Esophagus squamous epithelium (tissue), 5 donors: ENCODE measurements around the gene CHMP2A. TPM values are rescaled to one million over a fixed set of nuclear protein-coding genes. Genes with fewer than 3 reads are reported as not detected.
A peak's percentile ranks its signal among the peaks of the same experiment; 100 is the strongest.

Source experiments
- DNase-seq: peaks from one replicate; lab custom pipeline; 2025; lab: John Stamatoyannopoulos, UW
- H3K27ac ChIP-seq, 4 donors: fragments of 200-600 bp; sonication (generic); one replicate each; pipeline ENCODE4 v1.5.1; 2016 to 2019; ENCODE audit warnings: mild to moderate bottlenecking in 1 of 4
- H3K27me3 ChIP-seq, 4 donors: fragments of 200-600 bp; sonication (generic); 1 replicate in 3 of 4; 2 replicates in 1 of 4; pipeline versions ENCODE4 v1.5.1 to v1.6.0; 2017 to 2021; ENCODE audit warnings: antibody characterized with exemption in 1 of 4
- H3K36me3 ChIP-seq, 3 donors: fragments of 200-600 bp; sonication (generic); one replicate each; pipeline ENCODE4 v1.5.1; 2016 to 2019
- H3K4me1 ChIP-seq, 3 donors: fragments of 200-600 bp; sonication (generic); one replicate each; pipeline ENCODE4 v1.5.1; 2017 to 2019
- H3K4me3 ChIP-seq, 4 donors: fragments of 200-600 bp; sonication (generic); 1 replicate in 3 of 4; 2 replicates in 1 of 4; pipeline ENCODE4 v1.5.1; 2016 to 2019; ENCODE audit warnings: mild to moderate bottlenecking in 2 of 4, moderate library complexity in 1 of 4
- H3K9me3 ChIP-seq, 3 donors: fragments of 200-600 bp; sonication (generic); one replicate each; pipeline ENCODE4 v1.5.1; 2016 to 2019
- CTCF ChIP-seq, 6 experiments: fragments of 450-650 bp in 4 of 6; fragments of 200-600 bp in 2 of 6; sonication (generic) in 2 of 6; IDR thresholded peaks; one replicate each; pipeline ENCODE4 v1.5.1; 2016 to 2019; ENCODE audit warnings: antibody characterized with exemption in 6 of 6, mild to moderate bottlenecking in 4 of 6, moderate library complexity in 4 of 6
- POLR2A ChIP-seq, 4 donors: fragments of 450-650 bp; IDR thresholded peaks; one replicate each; pipeline ENCODE4 v1.6.1; 2017; ENCODE audit warnings: antibody characterized with exemption in 4 of 4, mild to moderate bottlenecking in 4 of 4, moderate library complexity in 3 of 4
- WGBS, 2 donors: methylation state at CpG; one replicate each; pipeline ENCODE4 v1.1.5; 2018; 5-methylcytosine and 5-hydroxymethylcytosine counted together
- intact Hi-C: fragments of 100-400 bp; cut with DNase I; formaldehyde crosslinking; loops from one replicate; pipeline ENCODE4 v1.15.0; 2022
- total RNA-seq, 4 donors: library from RNA; depleted of rRNA; stranded (reverse); fragments of >200 nt; gene quantifications; one replicate each; pipeline ENCODE4 v1.1.0, GENCODE V29; 2016
- donor health status: DM: yes; HTN: yes; CAD: no.

CHMP2A gene
- total RNA-seq, 4 donors from 2014 or later: 76.5 to 99.5 (median 86.6) TPM

GRCh38 chr19:58571575-58571947 is 16.7 kb upstream of the CHMP2A start:
- TF ChIP-seq CTCF (IDR thresholded peaks at IDR 0.05) (no peak), POLR2A (IDR thresholded peaks at IDR 0.05) (no peak)
- Histone ChIP-seq H3K27ac (peak overlapping the region in 1 of 4 donors; percentile 99), H3K4me3 (no peak overlapping the region), H3K27me3 (no peaks in the 10 kb centered on the region), H3K9me3 (no peaks in the 10 kb centered on the region), H3K4me1 (peaks cover 21 to 32% (median 22%) of the 10 kb centered on the region in 3 donors), H3K36me3 (peaks cover 0 to 45% (median 12%) of the 10 kb centered on the region in 3 donors)
- intact Hi-C loops: no loop called here
- no peak for DNase-seq
- 89 to 90% methylated on average over 8 of the region's 8 CpGs for WGBS, 2 donors

- Histone ChIP-seq H3K9me3 (no peaks in the 10 kb centered on the region), H3K27me3 (no peaks in the 10 kb centered on the region), H3K36me3 (peaks cover 0 to 50% (median 12%) of the 10 kb centered on the region in 3 donors), H3K4me3 (no peak overlapping the region), H3K4me1 (peaks cover 18 to 26% (median 19%) of the 10 kb centered on the region in 3 donors), H3K27ac (no peak overlapping the region)
- 50 to 73% methylated on average over 2 of the region's 25 CpGs for WGBS, 2 donors
- intact Hi-C loops: no loop called here
- TF ChIP-seq POLR2A (IDR thresholded peaks at IDR 0.05) (no peak), CTCF (IDR thresholded peaks at IDR 0.05) (no peak)
- no peak for DNase-seq
Observed at GRCh38 chr19:58570770-58571574, 16.1 kb upstream of the CHMP2A start.

DNA sequence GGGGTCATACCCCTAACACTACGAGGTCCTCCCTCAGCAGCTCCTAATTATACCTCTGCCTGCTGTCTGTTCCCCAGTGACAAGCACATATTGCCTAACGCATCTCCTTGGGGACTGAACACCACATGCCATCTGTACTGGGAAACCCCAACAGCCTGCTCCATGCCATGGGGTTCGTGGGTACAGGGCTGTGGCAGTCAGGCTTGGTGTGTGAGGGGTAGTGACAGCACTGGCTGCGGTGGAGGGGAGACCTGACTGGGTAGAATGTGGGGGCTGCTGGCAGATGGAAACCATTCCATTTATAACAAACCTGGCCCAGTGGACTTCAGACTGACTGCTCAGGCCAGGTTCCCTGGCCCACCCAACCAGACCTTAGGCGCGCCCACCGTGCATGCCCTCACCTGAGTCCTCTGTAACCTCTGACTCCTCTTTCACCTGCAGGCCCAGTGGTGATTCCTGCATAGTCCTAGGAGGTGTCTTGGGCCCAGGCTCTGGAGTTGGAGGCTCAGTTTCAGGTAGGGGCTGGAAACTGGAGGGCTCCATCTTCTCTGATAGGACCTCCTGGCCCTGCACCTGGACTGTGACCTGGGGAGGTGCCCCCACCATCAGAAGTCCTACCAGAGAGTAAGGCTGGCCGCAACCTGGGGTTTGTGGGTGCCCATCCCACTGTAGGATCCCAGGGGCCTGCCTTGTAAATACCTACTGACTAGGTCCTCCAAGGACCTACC is 15.2 kb upstream of the CHMP2A start:
- Histone ChIP-seq H3K36me3 (peaks cover 0 to 50% (median 12%) of the 10 kb centered on the region in 3 donors), H3K4me3 (no peak overlapping the region), H3K27me3 (no peaks in the 10 kb centered on the region), H3K9me3 (no peaks in the 10 kb centered on the region), H3K4me1 (peaks cover 16 to 22% (median 18%) of the 10 kb centered on the region in 3 donors), H3K27ac (no peak overlapping the region)
- no peak for TF ChIP-seq POLR2A (IDR thresholded peaks at IDR 0.05)
- no peak for TF ChIP-seq CTCF (IDR thresholded peaks at IDR 0.05)
- intact Hi-C loops: no loop called here
- no peak for DNase-seq
- 64 to 100% methylated on average over 1 to 2 of the region's 8 CpGs for WGBS, 2 donors

DNA sequence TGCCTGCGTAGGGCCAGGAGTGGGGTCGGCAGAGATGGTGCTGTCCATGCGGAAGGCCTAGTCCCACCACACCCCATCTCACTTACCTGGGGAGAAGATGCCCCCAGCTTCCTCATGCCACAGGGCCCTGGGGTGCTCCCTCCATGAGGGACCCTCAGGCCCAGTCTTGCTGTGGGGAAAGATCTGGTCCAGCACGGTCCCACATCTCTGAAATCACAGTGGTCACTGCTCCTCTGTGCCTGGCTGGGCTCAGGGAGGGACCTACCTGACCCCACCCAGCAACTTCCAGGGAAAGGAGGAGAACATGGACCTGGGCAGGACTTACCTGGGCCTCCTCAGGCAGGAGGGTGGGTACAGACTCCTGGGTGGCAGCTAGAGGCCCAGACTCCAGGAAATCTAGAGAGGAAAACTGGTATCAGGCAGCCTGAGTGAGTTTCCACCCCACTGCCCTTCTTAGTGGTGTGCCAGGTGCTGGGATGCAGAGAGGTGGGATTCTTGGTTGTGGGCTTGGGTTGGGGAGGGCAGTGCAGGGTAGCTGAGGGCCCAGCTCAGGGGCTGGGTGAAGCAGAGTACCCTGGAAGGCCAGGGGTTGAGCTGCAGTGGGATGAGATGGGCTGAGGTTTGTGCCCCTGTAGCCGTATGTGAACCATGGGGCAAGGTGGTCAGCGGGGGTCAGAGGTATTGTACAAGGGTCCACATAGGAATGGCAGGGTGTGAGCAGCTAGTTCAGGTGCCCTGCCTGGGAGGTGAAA is 14.5 kb upstream of the CHMP2A start:
- Histone ChIP-seq H3K4me1 (peaks cover 13 to 18% (median 16%) of the 10 kb centered on the region in 3 donors), H3K27ac (no peak overlapping the region), H3K27me3 (no peaks in the 10 kb centered on the region), H3K4me3 (no peak overlapping the region), H3K9me3 (no peaks in the 10 kb centered on the region), H3K36me3 (peaks cover 0 to 50% (median 12%) of the 10 kb centered on the region in 3 donors)
- 93% methylated on average over 5 of the region's 6 CpGs for WGBS, 2 donors
- no peak for TF ChIP-seq POLR2A (IDR thresholded peaks at IDR 0.05)
- no peak for TF ChIP-seq CTCF (IDR thresholded peaks at IDR 0.05)
- intact Hi-C loops: no loop called here
- no peak for DNase-seq
